Femur (tissue), 1 donor: Measurements from ENCODE around the gene IST1.
"Not testable (repeated sequence)": the region's sequence is repeated elsewhere in the genome, so short reads cannot be mapped to it uniquely, and the experiment has no call there.

Experiments
- DNase-seq: peaks from one replicate; pipeline ENCODE4 v3.0.0-alpha.2; 2017

IST1 gene

GRCh38 chr16:71882505-71883167, 12.7 kb upstream of the IST1 start:
- DNase-seq, result peak; percentile 60

GRCh38 chr16:71883168-71883848, 12.0 kb upstream of the IST1 start:
- peak; percentile 62 for DNase-seq

- DNase-seq, result peak; percentile 89
Observed at GRCh38 chr16:71883849-71884638, 11.3 kb upstream of the IST1 start, which contains the start of gene ZNF821. Gene ZNF821, minus strand, starts transcription at chr16:71884182. Its CDS starts 4,236 bp downstream, at chr16:71879946.

GRCh38 chr16:71885261-71885650, 10.1 kb upstream of the IST1 start:
- no peak for DNase-seq

GRCh38 chr16:71889147-71889546, 6.2 kb upstream of the IST1 start:
- no peak for DNase-seq

- DNase-seq, result no peak
Observed at GRCh38 chr16:71893888-71894228, 1.5 kb upstream of the IST1 start.

- DNase-seq, result peak; percentile 61
Observed at GRCh38 chr16:71894229-71894920, 956 bp upstream of the IST1 start.

GRCh38 chr16:71895679-71896365, 491 bp downstream of the IST1 start:
- DNase-seq, result no peak

- no peak for DNase-seq
Observed at GRCh38 chr16:71896764-71897368, 1.5 kb downstream of the IST1 start.

- DNase-seq, result no peak
Observed at GRCh38 chr16:71899171-71899570, 3.8 kb downstream of the IST1 start.

GRCh38 chr16:71902656-71903365, 7.5 kb downstream of the IST1 start:
- DNase-seq, result no peak

- DNase-seq, result no peak
Observed at GRCh38 chr16:71903608-71904007, 8.3 kb downstream of the IST1 start.

- no peak for DNase-seq
Observed at GRCh38 chr16:71904239-71904638, 8.9 kb downstream of the IST1 start.

- DNase-seq, result not testable (repeated sequence)
Observed at GRCh38 chr16:71905765-71906164, 10.4 kb downstream of the IST1 start.

GRCh38 chr16:71911121-71911520, 15.8 kb downstream of the IST1 start:
- no peak for DNase-seq

- no peak for DNase-seq
Observed at GRCh38 chr16:71912534-71913275, 17.4 kb downstream of the IST1 start.

- no peak for DNase-seq
Observed at GRCh38 chr16:71914802-71915201, 19.5 kb downstream of the IST1 start.

- DNase-seq, result no peak
Observed at GRCh38 chr16:71915350-71915749, 20.0 kb downstream of the IST1 start.

GRCh38 chr16:71916397-71916920, 21.1 kb downstream of the IST1 start:
- no peak for DNase-seq

- no peak for DNase-seq
Observed at GRCh38 chr16:71917900-71918299, 22.6 kb downstream of the IST1 start.
